HG03060 (cell line): ENCODE results near the gene RPP25L.

Source experiments
- ATAC-seq: cut with Tn5 transposase; IDR thresholded peaks from one replicate; pipeline ENCODE4 v1.9.1; 2021; ENCODE audit warnings: low read depth, moderate number of reproducible peaks; ENCODE audit not compliant: unreplicated experiment

Gene RPP25L

DNA sequence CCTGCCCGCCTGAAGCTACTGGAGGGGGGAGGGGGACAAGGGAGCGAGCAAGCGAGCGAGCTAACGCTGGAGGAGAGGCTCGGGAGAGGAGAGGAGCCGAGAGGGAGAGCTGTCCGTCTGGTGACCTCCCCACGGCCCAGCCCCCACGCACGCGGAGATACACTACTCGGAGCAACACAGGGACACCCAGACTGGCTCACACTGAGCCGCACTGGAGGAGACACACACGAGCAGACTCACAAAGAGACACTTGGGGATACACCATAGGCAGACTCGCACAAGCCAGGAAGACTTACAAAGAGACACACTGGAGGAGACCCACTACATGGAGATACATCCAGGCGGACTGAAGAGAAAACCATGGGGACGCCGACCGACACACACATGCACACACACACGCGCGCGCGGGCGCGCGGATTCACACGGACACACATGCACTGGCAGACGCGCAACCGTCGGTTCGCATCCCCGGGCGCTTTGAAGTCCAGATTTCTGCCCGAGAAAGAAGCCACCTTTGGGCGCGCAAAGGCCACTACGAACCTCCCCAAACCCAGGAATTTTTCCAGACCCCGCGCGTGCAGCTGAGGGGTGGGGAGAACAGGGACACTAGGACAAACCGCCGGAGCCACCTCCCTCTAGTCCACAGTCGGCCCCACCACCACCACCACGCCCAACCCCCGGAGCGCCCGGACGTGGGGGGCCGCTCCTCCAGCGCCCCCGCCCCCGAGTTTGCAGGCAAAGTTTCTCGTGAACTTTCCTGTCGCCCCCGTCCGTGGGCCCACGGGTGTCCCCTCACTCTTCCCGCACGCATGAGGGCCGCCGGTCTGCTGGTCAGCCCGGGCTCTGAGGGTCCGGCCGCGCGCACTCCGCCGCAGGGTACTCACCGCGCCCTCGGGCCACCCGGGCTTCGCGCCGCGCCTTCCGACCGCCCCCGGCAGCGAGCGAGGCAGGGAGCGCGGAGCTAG lies 22.9 kb downstream of the RPP25L start:
- no peak for ATAC-seq

DNA sequence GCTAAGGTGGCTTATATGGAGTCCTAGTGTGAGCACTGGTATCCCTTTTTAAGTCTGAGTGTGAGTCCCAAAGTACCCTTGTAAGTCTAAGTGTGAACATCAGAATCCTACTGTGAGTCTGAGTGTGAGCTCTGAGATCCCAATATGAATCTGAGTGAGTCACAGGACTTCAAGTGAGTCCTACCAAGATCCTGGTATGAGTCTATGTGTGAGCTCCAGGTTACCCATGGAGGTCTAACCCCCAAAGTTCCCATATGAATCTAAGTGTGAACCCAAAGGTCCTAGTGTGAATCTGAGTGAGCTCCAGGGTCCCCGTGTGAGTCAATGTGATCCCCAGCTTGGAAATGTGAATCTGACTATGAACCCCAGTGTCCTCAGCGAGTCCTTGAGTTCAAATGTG lies 24.6 kb downstream of the RPP25L start:
- no peak for ATAC-seq

DNA sequence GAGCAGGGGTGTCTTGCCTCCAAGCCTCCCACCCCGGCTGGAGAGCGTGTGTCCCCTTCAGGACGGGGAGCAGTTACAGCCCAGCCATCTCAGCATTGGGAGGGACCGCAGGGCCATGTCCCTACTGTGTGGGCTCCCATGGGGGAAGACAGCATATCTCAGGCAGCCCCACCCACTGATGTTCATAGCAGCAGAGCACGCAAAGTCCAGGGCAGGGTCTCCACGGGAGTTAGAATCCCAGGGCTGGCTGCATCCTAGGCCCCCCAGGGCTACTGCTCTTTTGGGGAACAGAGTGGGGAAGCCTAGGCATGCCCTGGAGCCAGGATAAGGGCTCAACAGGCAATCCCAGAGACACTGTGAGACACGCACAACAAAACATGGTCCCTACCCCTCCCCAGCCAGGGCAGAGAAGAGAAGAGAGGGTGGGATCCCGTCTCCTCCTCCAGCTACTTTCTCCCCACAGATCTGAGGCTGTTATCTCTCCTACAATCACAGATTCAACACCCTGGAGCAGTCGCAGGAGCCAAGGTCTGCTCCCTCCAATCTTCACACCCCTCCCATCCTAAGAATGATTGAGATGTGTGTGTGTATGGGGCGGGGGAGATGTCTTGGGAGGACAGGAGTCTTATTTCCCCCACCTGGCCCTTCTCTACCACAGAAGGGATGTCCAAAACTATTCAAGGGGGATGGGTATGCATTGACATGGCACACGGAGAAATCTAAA lies 25.8 kb downstream of the RPP25L start:
- ATAC-seq = no peak

- ATAC-seq = no peak
Measured at GRCh38 chr9:34584970-34585369, 26.9 kb downstream of the RPP25L start.

- ATAC-seq = no peak
Measured at GRCh38 chr9:34582787-34583186, 29.1 kb downstream of the RPP25L start.

DNA sequence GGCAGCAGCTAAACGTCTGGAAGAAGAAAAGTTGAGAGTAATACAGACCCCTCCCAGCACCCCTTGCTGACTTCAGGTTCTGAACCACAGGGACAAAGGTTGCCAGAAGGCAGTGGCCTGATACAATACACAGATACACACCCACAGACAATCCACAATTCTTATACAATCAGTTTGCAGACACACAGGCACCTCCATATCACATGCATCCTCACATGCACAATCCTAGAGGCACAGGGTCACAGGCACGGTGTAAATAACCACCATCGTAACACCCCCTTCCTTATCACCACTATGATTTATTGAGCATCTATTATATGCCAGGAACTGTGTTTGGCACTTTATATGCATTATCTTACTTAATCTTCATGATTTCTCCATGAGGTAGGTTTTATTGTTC lies 30.6 kb downstream of the RPP25L start:
- ATAC-seq = no peak

DNA sequence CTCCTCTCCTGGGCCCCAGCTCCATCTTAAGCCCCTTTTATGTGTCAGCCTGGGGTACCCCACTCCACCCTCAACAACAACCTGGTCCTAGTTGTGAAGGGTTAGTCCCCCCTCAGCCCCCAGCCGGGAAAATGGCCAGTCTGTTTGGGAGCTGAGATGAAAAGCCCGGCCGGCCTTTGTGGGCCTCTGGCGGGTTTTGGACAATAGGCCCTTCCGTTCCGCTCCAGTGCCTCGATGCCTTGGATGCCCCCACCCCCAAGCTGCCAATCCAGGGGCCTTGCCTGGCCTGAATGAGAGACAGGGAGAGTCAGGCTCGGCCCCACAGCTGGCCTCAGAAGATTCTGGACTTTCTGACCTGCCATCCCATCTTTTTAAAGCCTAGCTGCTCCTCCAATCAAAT lies 31.5 kb downstream of the RPP25L start:
- no peak for ATAC-seq

- no peak for ATAC-seq
Measured at GRCh38 chr9:34579808-34580163, 32.1 kb downstream of the RPP25L start.

DNA sequence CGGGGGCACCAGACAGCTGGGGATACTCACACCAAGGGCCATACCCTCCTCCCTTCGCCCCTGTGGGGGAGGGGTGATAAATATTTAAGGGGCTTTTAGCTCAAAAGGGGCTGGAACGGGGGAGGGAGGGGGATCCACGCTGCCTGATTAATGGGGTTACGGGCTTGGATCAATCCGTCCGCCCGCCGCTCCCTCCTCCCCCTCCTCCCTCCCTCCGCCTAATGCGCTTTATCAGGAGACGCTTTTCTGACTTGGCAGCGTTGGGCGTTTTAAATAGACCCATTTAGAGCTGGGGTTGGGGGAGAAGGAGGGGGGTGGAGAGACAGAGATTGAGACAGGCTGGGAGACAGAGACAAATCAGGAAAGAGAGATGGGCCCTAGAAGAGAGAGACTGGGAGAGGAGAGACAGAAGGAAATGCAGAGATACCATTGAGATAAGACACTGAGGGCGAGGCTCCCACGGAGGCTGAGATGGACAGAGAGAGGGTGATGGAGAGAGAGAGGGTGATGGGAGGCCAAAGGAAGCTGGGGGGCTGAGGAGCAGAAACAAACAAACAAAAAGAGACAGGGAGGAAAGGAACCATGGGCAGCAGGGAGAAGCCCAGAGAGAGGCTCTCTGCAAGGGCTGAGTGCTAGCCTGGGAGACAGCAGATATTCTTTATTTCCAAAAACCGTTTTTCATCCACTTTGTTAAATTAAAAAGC lies 32.6 kb downstream of the RPP25L start:
- ATAC-seq = no peak

DNA sequence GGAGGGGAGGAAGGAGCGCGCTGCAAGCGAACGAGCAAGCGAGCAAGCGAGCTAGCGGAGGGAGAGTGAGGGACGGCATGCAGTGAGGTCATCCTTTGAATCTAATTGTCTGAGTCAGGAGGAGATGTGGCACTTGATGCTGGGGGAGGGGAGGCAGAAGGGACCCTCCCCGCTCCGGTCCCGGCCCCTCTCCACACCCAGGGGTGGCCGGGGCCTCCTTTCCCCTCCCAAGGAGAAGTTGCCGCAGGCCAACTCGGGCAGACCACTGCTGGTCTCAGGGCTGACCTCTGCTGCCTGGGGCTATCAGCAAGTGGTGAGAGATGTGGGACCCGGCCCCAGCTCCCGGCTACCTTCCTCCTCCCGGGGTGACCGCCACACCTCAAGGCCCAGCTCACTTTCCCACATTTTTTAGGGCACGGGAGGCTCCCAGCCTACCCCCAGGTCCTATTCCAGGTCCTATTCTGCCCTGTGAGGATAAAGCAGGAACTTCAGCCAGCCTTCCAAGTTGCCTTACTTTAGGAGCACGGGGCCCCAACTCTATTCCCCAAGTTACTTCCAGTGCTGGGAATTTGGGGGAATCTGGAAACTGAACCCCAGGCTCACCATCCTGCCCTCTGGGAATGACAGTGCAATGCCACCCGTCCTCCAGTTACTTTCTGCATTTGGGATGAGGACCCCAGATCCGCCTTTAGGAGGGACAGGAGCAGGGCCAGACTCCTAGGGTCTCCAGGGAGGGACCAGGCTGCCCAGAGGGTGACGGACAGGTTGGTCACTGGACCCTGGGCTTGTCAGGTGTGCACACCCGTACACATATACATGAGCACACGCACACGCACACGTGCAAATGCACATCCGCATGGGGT lies 33.4 kb downstream of the RPP25L start:
- ATAC-seq = no peak

DNA sequence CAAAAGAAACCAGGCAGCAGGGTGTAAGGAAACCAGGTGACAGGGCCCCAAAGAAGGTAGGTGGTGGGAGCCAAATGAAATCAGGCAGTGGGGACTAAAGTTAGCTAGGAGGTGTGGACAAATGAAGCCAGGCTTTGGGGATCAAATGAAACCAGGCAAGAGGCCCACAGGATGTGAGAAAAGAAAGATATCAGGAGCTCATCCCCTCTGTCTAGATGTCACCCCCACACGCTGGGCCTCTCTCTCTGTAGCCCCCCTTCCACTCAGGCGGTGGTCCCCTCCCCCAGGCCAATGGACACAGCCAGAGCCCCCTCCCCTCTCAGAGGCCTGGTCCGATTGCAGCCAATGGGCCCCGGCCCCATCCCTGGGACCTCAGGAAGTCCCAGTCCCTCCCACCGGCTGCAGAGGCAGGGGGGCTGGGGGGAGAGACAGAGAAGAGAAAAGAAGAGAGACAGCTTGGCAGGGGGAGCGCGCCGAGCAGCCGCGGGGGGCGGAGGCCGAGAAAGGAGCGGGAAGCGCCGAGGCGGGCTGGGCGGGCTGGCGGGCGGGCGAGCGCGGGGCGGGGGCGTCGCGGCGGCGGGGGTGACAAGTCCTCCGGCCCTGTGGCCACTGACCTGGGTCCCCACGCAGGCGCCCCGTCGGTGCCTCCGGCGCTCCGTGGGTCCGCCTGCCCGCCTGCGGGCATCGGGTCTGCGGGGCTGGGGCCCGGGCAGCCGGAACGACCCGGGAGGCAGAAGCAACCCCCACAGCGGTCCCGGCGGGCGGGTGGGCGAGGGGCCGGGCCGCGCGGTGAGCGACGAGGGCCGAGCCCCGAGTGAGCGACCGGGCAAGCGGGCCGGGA lies 34.3 kb downstream of the RPP25L start:
- no peak for ATAC-seq

DNA sequence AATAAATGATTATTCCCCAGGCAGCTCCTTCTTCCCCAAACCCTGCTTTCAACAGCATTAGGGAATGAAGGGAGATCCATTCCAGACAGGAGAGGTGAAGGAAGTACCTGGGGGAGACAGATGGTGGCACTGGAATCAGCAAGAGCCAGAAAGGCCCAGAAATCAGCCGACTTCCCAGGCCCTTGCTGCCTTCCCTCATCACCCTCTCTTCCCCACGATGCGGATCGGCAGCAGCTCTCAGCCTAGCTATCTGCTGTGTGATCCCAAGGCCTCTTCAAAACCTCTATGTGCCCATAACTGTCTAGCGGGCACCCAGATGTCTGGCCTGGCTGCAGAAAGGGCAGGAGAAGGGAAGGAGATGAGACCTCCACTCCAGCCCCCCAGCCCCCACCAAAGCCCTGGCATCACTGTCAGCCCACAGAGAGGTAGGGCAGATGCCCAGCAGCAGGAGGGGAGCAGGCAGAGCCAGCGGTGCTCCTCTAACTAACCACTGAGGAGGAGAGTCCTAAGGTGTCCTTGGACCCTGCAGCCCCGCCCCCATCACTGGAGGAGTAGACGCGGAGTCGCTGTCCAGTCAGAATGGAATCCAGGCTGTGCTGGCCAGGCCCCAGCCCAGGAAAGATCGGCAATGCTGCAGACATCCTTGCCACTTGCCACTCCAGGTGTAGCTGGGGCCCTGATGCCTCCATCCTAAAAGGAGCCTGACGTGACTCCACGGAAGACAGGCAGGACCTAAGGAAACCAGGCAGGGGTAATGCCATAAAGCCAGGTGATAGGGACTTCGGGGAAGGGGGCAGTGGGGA lies 35.1 kb downstream of the RPP25L start:
- no peak for ATAC-seq

DNA sequence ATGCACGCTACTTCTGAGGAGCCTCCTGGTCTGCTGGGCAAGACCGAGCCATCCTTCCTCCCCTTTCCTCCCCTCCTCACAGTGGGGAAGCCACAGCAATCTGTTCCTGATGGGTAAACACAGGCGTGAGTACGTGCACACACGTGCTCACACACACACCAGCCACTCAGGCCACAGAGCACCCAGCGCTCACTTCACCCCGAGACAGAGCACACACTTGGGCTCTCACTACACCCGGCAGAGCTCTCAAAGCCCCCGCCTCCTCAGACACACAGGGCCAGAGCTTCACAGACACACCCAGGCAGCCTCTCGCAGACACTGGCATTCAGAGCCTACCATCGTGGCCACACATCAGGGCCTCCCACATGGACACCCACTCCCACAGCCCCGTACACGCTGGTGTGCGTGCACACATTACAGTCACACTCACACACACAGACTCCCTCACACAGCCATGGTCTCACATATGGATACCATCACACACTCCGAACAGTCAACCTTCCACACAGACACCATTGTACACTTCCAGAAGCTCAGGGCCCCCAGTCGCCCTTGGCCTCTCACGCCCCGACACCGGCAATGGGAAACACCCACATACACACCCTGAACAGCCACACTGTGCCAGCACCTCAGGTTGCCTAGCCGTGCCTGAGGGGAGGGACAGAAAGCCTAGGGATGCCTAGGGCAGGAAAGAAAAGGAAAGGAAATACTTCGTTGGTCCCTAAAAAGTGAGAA lies 35.9 kb downstream of the RPP25L start:
- no peak for ATAC-seq

DNA sequence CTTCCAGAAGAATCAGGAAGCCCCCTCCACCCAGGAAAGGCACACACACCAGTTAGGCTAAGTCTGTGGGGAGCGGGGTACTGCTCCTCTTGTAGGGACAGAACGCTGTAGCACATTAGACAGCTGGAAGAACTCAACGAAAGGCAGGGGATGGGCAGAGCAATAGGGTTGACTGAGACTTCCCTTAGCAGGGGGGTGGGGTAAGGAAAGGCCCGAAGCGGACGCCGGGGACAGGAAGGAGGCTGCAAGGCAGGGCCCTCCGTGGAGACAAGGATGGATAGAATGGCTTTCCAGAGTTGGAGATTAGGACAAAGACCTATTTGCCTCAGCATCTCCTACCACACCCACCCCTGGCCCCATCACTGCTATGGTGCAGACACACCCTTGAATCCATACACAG lies 36.7 kb downstream of the RPP25L start:
- ATAC-seq = no peak

DNA sequence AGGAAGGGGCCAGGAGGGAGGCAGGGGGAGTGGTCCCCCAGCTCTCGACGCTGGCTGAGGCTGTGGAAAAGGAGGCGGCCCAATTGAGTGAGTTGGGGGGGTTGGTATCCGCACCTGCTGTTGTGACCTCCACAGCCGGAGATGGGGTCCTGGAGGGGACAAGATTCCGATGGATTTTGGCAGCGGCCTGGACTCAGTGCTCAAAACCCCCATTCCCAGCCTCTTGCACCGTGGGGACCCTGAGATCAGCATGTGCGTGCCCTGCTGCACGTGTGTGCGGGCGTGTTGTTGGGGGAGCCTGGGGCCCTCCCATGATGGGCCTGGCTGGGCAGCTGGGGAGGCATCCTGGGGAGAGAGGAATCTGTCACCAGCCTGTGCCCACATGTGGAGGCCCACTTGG lies 37.3 kb downstream of the RPP25L start:
- no peak for ATAC-seq

- ATAC-seq = no peak
Measured at GRCh38 chr9:34573599-34574325, 38.1 kb downstream of the RPP25L start.

GRCh38 chr9:34572628-34573027 lies 39.3 kb downstream of the RPP25L start:
- no peak for ATAC-seq
